Type B pancreatic cell (in vitro differentiated cells): ENCODE data around the gene SOX1. TPM values are rescaled to one million over a fixed set of nuclear protein-coding genes. Genes with fewer than 3 reads are reported as not detected.

ENCODE experiments used
- DNase-seq: peaks from one replicate; pipeline ENCODE4 v3.0.0; 2021; ENCODE audit warnings: mixed read lengths; ENCODE audit not compliant: unreplicated experiment; ENCODE audit errors: extremely low spot score
- H3K27ac Mint-ChIP-seq: 2 replicates; pipeline ENCODE4 v1.8.0; 2021; ENCODE audit warnings: mild to moderate bottlenecking, mixed read lengths
- H3K27me3 Mint-ChIP-seq: 2 replicates; pipeline ENCODE4 v1.8.0; 2021; ENCODE audit warnings: mixed read lengths
- H3K36me3 Mint-ChIP-seq: 2 replicates; pipeline ENCODE4 v1.8.0; 2021; ENCODE audit warnings: mixed read lengths
- H3K4me1 Mint-ChIP-seq: one replicate; pipeline ENCODE4 v1.8.0; 2021; ENCODE audit warnings: mixed read lengths; ENCODE audit not compliant: unreplicated experiment
- H3K4me3 Mint-ChIP-seq: 2 replicates; pipeline ENCODE4 v1.8.0; 2021; ENCODE audit warnings: mild to moderate bottlenecking, mixed read lengths
- H3K9me3 Mint-ChIP-seq: 2 replicates; pipeline ENCODE4 v1.8.0; 2021; ENCODE audit warnings: mixed read lengths
- total RNA-seq: library from RNA; stranded (reverse); gene quantifications from 2 replicates; pipeline ENCODE4 v1.2.1, GENCODE V29; 2021; ENCODE audit warnings: low replicate concordance
- TF ChIP-seq, protein P1 (sequence below): fragments of 200-600 bp; sonication (generic); conservative IDR thresholded peaks from 2 replicates; pipeline ENCODE4 v1.5.0; 2021; ENCODE audit warnings: antibody characterized with exemption, mild to moderate bottlenecking

Gene SOX1
- total RNA-seq, 1 donor from 2014 or later = 1.3 TPM

DNA sequence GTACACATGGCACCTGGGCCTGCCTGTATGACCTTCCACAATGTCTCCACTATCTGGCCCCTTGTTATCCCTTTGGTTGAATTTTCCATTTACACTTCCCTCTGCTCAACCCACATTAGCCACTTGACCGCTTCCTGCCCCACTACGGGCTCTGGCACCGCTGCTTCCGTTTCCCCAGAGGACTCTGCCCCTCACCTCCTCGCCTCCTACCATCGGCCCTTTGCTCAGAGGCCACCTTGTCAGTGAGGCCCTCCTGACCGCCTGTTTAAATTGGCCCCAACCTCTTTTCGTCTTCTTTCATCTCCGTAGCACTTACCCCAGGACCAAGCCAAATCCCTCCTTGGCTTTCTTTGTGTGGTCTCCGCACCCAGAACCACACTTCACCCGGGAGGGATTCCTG is 47.4 kb downstream of the SOX1 start:
- Mint-ChIP-seq H3K4me3 (no peak overlapping the region), H3K27ac (no peak overlapping the region), H3K27me3 (peaks cover 82% of the 10 kb centered on the region), H3K9me3 (no peaks in the 10 kb centered on the region), H3K36me3 (no peaks in the 10 kb centered on the region), H3K4me1 (no peaks in the 10 kb centered on the region)
- no peak for DNase-seq
- TF ChIP-seq, protein P1, sequence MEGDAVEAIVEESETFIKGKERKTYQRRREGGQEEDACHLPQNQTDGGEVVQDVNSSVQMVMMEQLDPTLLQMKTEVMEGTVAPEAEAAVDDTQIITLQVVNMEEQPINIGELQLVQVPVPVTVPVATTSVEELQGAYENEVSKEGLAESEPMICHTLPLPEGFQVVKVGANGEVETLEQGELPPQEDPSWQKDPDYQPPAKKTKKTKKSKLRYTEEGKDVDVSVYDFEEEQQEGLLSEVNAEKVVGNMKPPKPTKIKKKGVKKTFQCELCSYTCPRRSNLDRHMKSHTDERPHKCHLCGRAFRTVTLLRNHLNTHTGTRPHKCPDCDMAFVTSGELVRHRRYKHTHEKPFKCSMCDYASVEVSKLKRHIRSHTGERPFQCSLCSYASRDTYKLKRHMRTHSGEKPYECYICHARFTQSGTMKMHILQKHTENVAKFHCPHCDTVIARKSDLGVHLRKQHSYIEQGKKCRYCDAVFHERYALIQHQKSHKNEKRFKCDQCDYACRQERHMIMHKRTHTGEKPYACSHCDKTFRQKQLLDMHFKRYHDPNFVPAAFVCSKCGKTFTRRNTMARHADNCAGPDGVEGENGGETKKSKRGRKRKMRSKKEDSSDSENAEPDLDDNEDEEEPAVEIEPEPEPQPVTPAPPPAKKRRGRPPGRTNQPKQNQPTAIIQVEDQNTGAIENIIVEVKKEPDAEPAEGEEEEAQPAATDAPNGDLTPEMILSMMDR = no peak

DNA sequence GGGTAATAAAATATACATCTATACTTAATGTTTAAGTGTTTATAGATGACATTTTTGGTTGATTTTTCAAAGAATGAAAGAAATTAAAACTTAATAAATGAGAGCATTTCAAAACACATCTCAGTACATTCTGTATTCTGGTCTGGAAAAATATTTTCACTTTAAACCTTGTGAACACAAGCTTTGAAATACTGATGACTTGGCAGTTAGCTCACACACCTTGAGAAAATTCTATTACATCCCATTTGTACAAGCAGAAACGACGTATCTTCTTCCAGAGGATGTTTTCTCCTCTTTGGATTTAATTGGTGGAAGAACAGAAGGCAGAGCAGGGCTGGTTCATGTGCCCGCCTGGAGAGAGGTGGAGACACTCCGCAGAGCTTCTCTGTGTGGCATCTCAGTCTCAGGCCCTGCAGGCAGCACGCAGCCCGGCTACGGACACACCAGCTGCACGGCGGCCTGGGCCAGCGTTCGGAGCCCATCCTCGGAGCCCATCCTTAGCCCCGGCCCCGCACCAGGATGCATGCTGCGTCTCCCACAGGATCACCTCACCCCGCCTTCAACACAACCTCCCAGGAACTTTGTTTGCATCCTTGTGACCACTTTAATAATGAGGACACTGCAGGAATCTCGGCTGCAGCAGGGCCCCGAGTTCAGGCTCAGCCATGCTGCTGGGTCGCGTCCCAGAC is 48.6 kb downstream of the SOX1 start:
- H3K27me3 Mint-ChIP-seq = peaks cover 80% of the 10 kb centered on the region
- no peaks in the 10 kb centered on the region for H3K4me1 Mint-ChIP-seq
- DNase-seq = no peak
- TF ChIP-seq, protein P1 = no peak
- H3K4me3 Mint-ChIP-seq = no peak overlapping the region
- no peaks in the 10 kb centered on the region for H3K9me3 Mint-ChIP-seq
- H3K36me3 Mint-ChIP-seq = no peaks in the 10 kb centered on the region
- no peak overlapping the region for H3K27ac Mint-ChIP-seq

DNA sequence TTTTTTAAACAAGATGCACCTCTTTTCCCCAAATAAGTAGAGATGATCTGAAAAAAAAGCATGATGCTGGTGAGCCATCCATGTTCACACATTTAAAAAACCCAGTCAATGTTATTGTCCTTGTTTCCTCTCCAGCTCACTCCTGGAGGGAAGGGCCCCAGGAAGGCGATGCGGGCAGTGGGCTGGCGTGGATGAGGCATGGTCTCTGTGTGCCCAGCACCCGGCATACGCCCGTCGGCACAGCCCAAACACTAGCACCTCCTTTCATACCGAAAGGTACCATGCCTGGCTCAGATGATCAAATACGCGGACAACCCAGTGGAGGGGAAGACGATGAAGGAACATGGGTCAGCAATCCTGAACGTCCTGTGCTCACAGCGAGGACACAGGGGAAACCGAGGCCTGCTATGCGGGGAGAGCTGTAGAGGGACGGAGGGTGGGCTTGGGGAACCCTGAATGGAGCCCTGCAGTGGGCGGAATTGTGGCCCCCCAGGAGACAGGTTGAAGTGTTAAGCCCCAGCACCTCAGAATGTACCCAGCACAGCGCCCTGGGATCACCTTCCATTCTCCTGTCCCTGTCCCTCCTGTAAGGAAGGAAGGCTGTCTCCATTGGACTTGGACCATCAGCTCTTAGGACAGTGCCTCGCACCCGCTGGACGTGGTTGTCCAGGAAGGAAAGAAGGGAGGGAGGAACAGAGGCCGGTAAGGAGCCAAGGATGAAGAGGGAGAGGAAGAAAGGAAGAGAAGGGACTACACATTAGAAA is 49.4 kb downstream of the SOX1 start:
- H3K9me3 Mint-ChIP-seq = no peaks in the 10 kb centered on the region
- H3K27me3 Mint-ChIP-seq = peaks cover 77% of the 10 kb centered on the region
- no peak overlapping the region for H3K27ac Mint-ChIP-seq
- TF ChIP-seq, protein P1 = no peak
- H3K4me1 Mint-ChIP-seq = no peaks in the 10 kb centered on the region
- H3K4me3 Mint-ChIP-seq = no peak overlapping the region
- H3K36me3 Mint-ChIP-seq = no peaks in the 10 kb centered on the region
- no peak for DNase-seq

- Mint-ChIP-seq H3K27me3 (peaks cover 67% of the 10 kb centered on the region), H3K9me3 (no peaks in the 10 kb centered on the region), H3K4me1 (no peaks in the 10 kb centered on the region), H3K4me3 (no peak overlapping the region), H3K36me3 (no peaks in the 10 kb centered on the region), H3K27ac (no peak overlapping the region)
- no peak for DNase-seq
- TF ChIP-seq, protein P1 = no peak
Measured at GRCh38 chr13:112117258-112117954, 50.5 kb downstream of the SOX1 start.

GRCh38 chr13:112117955-112118302 is 51.0 kb downstream of the SOX1 start:
- H3K27me3 Mint-ChIP-seq = peaks cover 66% of the 10 kb centered on the region
- H3K36me3 Mint-ChIP-seq = no peaks in the 10 kb centered on the region
- H3K9me3 Mint-ChIP-seq = no peaks in the 10 kb centered on the region
- TF ChIP-seq, protein P1 = no peak
- no peak for DNase-seq
- H3K27ac Mint-ChIP-seq = no peak overlapping the region
- H3K4me3 Mint-ChIP-seq = no peak overlapping the region
- no peaks in the 10 kb centered on the region for H3K4me1 Mint-ChIP-seq
